Measurements from ENCODE around the gene RNFT2.

GRCh38 chr12:116692605-116693004, 45.5 kb upstream of the RNFT2 start:
- TF ChIP-seq POLR2A (IDR thresholded peaks at IDR 0.05), result no peak
- no peak for TF ChIP-seq CTCF (IDR thresholded peaks at IDR 0.05)
